HG03175 (cell line): ENCODE data around the gene POLR1F.
"Not testable (repeated sequence)": the region's sequence is repeated elsewhere in the genome, so short reads cannot be mapped to it uniquely, and the experiment has no call there.

Source experiments
- ATAC-seq: cut with Tn5 transposase; IDR thresholded peaks from one replicate; pipeline ENCODE4 v1.9.1; 2021; ENCODE audit warnings: mild to moderate bottlenecking, moderate library complexity; ENCODE audit not compliant: unreplicated experiment

POLR1F gene, protein sequence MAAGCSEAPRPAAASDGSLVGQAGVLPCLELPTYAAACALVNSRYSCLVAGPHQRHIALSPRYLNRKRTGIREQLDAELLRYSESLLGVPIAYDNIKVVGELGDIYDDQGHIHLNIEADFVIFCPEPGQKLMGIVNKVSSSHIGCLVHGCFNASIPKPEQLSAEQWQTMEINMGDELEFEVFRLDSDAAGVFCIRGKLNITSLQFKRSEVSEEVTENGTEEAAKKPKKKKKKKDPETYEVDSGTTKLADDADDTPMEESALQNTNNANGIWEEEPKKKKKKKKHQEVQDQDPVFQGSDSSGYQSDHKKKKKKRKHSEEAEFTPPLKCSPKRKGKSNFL

GRCh38 chr7:19708397-19709248 is at the start of gene POLR1F:
Gene POLR1F, minus strand, starts transcription at chr7:19709037. Its CDS starts 21 bp downstream, at chr7:19709016.
- ATAC-seq = peak; percentile 97

DNA sequence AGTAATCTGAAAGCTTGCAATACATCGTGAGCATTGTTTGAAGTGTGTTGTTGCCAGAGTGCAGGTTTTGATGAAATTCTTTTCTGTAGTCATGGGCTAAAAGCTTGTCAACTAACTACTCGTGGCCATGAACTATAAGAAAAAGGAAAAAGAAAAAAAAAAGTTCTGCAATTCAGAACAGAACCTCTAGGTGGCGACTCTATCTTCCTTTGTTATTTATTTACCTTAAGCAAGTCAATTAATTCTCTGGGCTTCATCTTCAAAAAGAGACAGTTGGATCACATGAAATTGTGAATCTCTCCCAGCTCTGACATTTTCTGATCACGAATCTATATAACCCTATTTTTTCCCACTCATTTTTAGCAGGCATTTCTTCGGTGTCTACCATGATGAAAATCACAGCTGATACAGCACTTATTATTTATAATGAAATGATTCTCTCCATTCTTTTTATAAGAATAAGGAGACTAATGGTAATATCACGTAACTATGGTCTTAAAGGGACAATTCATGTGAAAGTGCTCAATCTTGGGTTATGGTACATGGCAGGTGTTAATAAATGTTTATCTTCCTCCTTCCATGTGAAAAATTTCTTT is 45.8 kb upstream of the POLR1F start:
- ATAC-seq = peak; percentile 38

- no peak for ATAC-seq
Measured at GRCh38 chr7:19752020-19752419, 43.2 kb upstream of the POLR1F start.

DNA sequence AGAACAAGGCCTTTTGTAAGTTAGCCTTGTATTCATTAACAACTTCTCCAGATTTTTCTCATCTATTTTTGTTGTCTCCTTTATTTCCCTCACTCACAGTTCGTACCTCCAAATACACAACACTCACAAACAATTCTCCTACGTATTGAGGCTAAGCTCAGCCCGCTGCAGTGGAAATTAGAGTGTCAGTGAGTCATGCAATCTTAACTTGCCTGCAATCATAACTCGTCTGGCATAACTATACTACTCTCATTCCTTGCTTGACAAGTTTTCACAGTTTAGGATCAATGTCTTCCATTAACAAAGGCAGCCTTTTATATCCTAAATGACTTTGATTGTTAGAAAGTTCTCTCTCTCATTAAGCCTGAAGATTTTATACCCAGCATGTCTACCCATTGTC is 40.8 kb upstream of the POLR1F start:
- ATAC-seq = no peak

GRCh38 chr7:19747740-19748339 is 39.0 kb upstream of the POLR1F start:
- ATAC-seq = no peak

GRCh38 chr7:19744075-19744474 is 35.2 kb upstream of the POLR1F start:
- no peak for ATAC-seq

GRCh38 chr7:19728716-19729115 is 19.9 kb upstream of the POLR1F start:
- no peak for ATAC-seq

DNA sequence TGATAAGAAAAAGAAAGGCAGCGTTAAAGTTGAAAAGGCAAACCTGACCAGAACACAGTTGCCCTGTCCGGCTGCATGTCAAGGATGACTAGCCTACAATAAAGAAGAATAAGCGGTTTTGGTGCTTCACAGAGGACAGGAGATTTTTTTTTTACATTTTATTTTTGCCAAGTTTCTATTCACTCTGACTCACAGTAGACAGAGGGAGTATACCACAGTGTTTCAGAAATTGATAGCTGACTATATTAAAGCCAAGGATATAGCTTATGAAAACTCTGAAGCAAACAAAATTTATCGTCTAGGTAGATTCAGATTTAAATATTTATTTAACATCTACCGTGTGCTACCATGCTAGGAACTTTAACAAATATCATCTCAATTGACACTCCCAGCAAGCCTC is 16.9 kb upstream of the POLR1F start:
- ATAC-seq = no peak

DNA sequence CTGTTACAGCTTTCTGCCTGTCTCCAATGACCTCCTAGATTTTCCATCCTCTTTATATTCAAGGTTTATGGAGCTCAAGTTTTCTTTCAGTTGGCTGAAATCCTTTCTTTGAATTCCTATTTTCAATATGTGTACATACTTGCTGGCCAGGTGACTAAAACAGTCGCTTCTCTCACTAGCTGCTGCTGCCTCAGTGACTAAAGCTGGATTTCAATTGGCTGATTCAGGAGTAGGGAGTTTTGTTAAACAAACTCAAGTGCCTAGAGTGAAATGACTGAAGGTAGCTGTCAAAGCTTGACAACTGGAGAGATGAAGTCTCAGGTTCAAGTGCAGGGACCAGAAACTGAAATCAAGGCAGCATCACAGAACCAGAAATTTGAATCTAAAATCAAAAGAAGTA is 6.7 kb upstream of the POLR1F start:
- no peak for ATAC-seq

DNA sequence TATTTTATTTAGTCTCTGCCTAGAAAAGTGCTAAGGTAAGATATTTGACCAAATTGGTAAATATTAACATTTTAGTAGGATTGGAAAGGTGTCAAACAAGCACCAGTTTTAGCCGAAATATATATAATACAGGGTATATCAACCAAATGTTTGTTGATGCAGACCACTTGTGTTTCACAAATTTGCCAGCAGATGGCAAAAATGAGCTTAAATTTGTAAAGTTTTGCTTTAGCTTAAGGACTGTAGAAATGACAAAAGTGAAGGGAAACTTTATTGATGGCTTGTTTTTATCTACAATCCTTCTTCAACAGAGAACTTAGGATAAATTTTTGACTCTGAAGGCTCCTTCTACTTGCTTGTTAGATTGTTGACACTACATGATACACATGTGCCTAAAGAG is 4.8 kb upstream of the POLR1F start:
- peak; percentile 21 for ATAC-seq

- peak; percentile 2 for ATAC-seq
Measured at GRCh38 chr7:19709249-19709578, 377 bp upstream of the POLR1F start.

DNA sequence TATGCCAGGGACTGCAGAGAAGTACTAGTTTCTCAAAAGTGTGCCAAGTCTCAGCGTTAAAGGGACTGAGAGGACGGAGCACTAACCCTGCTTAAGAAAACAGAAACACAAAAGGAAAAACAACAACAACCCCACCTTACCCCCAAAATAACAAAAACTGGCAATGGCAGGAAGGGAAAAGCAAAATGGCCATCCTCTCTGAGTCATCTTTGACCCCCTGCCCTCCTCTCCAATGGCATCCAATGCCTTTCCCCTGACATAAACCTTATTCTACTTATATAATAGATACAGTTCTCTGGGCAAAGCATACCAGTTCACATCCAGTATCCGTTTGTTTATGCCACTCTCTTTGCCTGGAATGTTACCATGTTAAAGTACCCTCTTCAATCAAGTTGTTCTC is 1.6 kb downstream of the POLR1F start:
- no peak for ATAC-seq

GRCh38 chr7:19705663-19706062 is 3.2 kb downstream of the POLR1F start:
- no peak for ATAC-seq

DNA sequence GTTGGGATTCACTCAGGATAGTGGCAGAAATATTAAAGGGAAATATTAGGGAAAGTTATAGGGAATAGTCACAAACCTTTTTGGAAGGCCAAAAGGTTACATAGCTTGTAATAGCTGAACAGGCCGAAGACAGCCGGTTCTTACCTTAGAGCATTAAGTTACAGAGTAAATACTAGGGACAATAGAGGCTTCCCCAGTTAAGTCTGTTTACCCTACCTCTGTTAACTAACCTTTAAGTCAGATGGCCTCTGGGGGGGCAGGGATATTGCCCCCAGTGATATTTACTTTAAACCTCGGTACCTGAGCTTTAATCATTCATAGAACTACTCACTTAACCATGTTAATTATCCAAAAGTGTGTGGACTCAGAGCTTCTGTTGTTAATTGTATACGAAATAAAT is 7.4 kb downstream of the POLR1F start:
- ATAC-seq = no peak

DNA sequence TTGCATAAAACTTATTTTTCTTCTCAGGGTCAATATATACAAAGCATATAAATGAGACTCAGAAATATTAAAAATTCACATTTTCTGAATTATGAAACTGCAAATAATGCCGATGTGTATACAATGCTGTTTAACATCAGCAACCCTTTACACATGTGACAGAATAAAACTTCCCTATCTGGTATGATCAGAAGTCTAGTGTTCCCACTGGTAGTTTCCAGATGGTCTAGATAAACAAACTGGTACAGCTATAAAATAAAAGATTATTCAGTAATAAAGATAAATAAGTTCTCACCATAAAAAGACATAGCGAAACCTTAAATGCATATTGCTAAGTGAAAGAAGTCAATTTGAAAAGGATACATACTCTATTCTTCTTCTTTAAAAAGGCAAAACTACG is 7.9 kb downstream of the POLR1F start:
- no peak for ATAC-seq

DNA sequence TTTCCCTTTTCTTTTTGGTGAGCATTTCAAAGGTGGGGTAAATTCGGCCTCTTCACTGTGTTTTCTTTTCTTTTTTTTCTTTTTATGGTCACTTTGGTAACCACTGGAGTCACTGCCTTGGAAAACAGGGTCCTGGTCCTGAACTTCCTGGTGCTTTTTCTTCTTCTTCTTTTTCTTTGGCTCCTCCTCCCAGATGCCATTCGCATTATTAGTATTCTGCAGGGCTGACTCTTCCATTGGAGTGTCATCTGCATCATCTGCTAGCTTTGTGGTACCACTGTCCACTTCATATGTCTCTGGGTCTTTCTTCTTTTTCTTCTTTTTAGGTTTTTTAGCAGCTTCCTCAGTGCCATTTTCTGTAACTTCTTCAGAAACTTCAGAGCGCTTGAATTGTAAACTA is 10.5 kb downstream of the POLR1F start:
- ATAC-seq = no peak

GRCh38 chr7:19696926-19697325 is 11.9 kb downstream of the POLR1F start:
- ATAC-seq = no peak

DNA sequence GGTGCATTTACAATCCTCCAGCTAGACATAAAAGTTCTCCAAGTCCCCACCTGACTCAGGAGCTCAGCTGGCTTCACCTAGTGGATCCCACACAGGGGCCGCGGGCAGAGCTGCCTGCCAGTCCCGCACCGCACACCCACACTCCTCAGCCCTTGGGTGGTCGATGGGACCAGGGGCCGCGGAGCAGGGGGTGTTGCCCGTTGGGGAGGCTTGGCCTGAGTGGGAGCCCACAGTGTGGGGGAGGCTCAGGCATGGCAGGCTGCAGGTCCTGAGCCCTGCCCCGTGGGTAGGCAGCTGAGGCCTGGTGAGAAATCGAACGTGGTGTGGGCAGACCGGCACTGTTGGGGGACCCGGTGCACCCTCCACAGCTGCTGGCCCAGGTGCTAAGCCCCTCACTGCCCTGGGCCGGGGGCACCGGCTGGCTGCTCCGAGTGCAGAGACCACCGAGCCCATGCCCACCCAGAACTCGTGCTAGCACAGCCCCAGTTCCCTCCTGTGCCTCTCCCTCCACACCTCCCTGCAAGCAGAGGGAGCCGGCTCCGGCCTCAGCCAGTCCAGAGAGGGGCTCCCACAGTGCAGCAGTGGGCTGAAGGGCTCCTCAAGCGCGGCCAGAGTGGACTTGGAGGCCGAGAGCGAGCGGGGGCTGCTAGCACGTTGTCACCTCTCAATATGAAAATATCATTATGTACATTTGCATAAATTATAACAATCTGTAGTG is 16.6 kb downstream of the POLR1F start:
- ATAC-seq = no peak

GRCh38 chr7:19690736-19691135 is 18.1 kb downstream of the POLR1F start:
- ATAC-seq = no peak

DNA sequence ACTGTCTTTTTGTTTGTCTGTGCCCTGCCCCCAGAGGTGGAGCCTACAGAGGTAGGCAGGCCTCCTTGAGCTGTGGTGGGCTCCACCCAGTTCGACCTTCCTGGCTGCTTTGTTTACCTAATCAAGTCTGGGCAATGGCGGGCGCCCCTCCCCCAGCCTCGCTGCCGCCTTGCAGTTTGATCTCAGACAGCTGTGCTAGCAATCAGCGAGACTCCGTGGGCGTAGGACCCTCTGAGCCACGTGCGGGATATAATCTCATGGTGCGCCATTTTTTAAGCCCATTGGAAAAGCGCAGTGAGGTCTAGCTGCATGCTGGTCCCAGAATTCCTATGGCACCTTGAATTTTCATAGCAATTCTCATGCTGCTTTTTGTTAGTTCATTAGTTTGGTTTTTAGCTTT is 19.7 kb downstream of the POLR1F start:
- not testable (repeated sequence) for ATAC-seq

- no peak for ATAC-seq
Measured at GRCh38 chr7:19681596-19681995, 27.2 kb downstream of the POLR1F start.
